Stimulated activated CD8-positive, alpha-beta memory T cell treated with anti-CD3 and anti-CD28 coated beads, Interleukin-15, amount 100 ng/mL, for 1 hour (primary cell): ENCODE measurements around the gene MCRIP2.
"Not testable (repeated sequence)": the region's sequence is repeated elsewhere in the genome, so short reads cannot be mapped to it uniquely, and the experiment has no call there.

Source experiments
- DNase-seq: peaks from one replicate; pipeline ENCODE4 v3.0.0-alpha.2; 2020; ENCODE audit warnings: low read depth

The MCRIP2 gene

DNA sequence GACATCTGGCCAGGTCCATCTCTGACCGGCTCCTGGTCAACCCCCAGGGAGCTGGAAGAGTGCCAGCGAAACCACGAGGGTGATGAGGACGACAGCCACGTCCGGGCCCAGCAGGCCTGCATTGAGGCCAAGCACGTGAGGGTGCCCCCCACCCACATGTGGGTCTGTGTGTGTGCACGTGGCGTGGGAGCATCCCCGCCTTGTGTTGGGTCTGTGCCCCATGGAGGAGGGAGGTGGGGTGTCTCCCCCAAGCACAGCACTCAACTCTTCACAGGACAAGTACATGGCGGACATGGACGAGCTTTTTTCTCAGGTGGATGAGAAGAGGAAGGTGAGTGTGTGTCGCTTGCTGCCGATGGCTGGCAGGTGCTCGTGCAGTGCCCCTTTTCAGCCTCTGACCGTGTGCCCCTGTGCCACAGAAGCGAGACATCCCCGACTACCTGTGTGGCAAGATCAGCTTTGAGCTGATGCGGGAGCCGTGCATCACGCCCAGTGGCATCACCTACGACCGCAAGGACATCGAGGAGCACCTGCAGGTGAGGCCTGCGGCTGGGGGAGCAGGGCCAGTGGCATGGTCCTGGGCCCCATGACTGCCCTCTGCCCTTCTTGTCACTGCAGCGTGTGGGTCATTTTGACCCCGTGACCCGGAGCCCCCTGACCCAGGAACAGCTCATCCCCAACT, 40.3 kb downstream of the MCRIP2 start:
- DNase-seq, result no peak

DNA sequence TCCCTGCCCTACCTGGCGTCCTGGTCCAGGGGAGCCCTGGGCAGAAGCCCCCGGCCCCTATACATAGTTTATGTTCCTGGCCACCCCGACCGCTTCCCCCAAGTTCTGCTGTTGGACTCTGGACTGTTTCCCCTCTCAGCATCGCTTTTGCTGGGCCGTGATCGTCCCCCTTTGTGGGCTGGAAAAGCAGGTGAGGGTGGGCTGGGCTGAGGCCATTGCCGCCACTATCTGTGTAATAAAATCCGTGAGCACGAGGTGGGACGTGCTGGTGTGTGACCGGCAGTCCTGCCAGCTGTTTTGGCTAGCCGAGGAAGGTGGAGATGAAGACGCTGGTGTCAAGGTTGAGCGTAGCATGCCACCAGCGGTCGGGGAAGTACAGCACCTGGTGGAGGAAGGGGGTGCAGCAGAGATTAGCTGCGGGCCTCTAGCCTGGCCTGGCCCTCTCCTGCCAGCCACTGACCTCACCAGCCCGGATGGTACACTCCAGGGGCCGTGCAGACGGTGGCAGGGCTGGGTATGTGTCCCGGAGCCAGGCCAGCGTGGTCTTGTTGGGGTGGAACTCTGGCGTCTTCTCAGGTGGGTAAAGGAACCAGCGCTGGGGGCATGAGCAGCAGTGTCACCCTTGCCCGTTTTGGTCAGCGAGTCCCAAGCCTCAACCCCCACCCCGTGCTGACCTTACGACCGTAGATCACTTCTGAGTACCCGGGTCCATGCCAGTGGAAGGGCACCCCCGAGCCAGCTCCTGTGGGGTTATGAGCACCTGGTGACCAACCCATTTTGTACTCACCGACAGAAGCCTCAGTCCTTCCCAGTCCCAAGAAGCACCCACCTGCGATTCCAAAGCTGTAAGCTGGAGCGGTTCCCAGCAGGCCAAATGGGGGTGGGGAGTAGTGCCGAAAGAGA, 41.1 kb downstream of the MCRIP2 start:
- DNase-seq, result no peak

DNA sequence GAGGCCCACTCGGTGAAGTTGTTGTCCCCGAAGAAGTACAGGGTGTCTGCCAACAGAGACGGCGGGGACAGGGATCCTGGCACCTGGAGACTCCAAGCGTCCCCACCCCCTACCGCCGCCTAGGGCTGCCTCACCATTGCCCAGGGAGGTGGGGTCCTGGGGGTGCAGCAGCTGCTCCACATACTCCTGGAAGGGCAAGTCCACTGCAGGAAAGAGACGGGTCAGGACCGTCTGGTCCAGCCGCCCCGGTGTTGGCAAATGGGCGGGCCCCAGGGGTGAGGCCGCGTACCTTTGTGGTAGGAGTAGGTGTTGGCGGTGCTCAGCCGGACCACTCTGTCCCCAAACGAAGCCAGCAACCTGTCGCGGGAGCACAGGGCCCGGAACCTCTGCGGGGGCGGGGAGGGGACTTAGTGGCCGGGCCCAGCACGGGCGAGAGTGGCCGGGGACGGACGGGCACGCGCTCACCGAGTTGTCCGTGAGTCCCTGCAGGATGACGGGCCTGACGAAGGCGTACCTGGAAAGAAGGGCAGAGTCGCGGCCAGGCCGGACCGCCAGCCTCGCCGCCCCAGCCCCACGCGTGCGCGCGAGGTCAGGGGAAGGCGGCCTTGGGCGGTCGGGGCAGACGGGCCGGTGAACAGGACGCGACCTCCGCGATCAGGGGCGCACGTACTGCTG, 41.9 kb downstream of the MCRIP2 start:
- no peak for DNase-seq

DNA sequence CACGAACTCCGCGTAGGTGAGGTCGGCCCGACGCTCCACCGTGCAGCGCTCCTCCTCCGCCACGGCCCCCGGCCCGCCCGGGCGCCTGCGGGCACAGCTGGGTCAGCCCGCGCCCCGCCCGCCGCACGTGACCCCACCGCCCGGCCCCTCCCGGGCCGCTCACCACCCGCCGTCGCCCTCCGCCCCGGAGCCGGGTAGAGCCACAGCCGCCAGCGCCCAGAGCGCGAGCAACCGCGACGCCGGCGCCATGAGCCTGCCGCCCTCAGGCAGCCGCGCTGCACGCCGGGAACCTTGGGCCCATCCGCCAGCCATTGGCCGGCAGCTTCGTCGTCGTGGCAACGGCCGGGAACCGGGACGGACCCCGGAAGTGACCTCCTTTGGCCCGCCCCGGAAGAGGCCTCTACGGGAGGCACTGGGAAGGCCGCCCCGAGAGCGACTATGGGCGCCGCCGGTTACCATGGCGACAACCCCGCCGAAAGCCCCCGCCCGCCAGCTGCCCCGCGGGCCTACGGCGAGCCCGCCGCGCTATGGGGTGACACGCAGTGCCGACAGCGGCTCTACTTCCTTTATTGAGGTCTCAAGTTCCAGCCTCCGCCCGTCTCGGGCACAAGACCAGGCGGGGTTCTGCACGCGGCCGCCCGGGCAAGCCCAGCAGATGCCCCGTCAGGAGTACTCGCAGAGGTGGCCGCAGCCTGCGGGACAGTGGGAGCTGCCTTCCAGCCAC, 42.6 kb downstream of the MCRIP2 start, which contains the start of gene JMJD8:
Gene JMJD8, minus strand, starts transcription at position 264 of the 724 bp plus-strand sequence. Its CDS starts 15 bp downstream, at position 249.
- peak; percentile 88 for DNase-seq

DNA sequence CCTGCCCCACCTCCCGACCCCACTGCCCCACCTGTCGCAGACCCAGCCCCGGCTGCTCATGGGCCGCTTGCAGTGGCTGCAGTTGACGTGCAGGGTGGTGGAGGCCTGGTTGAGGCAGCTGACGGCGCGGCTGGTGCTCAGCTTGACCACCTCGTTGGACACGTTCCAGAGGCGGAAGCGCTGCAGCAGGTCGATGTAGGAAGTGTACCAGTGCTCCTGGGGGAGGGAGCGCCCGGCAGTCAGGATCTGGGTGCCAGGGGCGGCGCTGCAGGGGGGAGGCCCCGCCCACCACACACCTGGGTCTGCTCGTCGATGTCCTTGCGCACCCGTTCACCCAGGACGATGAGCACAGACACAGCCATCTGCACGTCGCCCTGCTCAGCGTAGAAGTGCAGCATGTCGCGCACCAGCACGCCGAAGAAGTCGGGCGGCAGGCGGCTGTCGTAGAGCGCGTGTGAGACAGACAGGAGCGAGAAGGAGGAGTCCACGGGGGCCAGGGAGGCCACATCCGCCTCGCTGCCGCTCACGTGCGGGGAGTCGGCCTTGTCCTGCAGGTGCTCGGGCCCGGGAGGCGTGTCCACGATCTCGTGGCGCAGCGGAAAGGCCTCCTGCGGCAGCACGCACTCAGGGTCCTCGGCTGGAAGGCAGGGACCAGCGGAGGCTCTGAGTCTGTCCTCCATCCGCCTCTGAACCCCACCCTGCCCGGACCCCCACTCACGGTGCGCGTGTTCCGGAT, 43.5 kb downstream of the MCRIP2 start:
- DNase-seq, result no peak

DNA sequence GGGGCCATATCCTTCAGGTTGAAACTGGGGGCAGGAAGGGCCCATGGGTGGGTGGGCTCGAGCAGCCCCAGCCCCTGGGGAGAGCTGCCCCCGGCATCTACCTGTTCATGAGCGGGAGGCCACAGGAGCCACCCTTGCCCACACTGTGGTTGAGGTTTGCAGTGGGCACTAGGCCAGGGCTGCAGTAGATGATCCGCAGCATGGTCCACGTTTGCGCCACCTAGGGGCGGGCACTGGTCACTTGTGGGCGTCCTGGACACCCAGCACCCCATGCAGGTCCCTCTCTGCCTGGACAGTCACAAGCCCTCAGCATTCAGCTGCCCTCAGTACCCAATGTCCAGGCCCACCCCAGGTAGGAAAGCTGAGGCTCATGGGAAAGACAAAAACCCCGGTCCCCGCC, 44.3 kb downstream of the MCRIP2 start:
- no peak for DNase-seq

DNA sequence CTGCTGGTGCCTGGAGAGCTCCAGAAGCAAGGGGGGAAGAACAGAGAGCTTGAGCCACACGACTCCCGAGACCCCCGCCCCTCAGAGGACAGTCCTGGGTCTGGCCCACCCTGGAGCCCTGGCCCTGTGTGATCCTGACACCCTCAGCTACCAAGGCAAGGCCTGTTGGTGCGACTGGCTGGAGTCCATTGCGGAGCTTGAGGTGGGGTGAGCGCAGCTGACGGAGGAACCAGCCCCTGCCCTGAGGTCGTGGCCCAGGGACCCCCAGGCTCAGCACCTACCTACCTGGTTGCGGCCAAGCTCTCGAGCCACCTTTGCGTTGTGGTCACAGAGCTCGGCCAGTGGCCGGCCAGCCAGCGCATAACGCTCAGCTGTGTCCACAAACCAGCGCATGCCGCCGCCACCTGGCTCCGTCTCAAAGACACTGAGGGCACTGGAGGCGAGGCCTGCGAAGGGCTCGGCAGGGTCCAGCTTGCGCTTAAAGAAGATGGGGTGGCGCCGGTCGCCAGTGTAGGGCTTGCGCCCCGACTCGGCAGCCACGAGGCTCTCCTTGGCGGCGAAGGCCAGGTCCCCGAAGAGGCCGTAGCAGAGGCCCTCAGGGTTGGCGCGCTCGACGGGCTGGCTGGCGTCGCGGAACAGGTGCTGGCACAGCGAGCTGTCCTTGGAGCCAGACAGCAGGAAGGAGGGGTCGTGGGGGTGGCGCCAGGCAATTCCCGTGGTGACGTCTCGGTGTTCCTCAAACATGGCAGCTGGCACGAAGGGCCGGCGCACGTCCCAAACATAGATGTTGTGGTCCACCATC, 45.0 kb downstream of the MCRIP2 start:
- DNase-seq, result no peak

DNA sequence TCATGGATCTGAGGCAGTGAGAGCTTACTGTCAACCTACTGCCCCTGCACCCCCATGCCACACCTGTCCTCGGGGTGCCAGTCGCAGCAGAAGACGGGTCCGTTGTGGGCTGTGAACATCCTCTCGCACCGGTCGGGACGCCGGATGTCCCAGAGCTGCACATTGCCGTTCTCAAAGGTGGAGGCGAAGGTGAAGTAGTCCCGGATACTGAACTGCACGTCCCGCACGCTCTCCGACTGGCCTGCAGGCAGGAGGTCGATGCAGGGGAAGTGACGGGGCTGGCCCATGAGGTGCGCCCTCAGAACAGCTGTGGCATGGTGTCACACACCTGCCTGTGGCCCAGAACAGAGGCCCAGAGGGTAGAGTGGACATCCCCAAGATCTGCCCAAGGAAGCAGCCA, 45.9 kb downstream of the MCRIP2 start:
- no peak for DNase-seq

DNA sequence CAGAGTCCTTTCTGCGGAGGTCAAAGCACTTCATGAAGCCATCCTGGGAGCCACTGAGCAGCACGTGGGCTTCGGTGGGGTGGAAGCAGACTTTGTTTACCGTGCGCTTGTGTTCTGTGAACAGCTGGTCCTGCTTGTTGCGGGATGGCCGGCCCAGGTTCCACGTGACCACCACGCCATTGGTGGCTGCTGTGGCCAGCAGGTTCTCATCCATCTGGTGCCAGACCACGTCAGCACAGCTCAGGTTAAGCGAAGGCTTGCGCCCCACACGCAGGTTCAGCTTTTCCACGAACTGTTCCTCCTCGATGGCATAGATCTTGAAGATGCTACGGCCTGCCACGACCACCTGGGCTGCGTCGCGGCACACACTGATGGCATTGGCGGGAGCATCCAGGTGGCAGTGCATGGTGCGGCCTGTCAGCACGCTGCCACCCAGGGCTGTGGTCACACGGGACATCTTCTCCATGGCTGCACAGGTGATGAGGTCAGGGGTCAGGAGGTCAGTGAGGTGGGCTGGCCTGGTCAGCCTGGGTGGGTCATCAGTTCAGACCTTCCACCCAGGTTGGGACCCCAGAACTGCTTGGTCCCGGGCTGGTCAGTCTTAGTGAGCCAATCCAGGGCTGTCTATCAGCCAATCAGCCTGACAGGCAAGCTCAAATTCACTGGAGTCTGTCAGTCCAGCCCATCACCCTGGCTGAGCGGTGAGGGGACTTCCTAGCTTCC, 47.7 kb downstream of the MCRIP2 start:
- DNase-seq, result no peak

DNA sequence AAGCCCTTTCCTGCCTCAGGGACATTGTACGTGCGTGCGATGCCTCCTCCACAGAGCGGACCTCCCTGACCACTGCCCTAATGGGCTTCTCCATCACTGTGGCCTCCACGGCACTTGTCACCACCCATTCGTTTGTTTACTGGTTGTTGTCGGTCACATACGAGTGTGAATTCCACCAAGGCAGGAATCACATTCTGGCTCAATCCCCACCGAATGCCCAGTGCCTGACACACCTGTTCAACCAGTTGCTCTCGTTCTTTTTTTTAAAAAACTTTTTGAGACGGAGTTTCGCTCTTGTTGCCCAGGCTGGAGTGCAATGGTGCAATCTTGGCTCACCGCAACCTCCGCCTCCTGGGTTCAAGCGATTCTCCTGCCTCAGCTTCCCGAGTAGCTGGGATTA, 49.6 kb downstream of the MCRIP2 start:
- not testable (repeated sequence) for DNase-seq

DNA sequence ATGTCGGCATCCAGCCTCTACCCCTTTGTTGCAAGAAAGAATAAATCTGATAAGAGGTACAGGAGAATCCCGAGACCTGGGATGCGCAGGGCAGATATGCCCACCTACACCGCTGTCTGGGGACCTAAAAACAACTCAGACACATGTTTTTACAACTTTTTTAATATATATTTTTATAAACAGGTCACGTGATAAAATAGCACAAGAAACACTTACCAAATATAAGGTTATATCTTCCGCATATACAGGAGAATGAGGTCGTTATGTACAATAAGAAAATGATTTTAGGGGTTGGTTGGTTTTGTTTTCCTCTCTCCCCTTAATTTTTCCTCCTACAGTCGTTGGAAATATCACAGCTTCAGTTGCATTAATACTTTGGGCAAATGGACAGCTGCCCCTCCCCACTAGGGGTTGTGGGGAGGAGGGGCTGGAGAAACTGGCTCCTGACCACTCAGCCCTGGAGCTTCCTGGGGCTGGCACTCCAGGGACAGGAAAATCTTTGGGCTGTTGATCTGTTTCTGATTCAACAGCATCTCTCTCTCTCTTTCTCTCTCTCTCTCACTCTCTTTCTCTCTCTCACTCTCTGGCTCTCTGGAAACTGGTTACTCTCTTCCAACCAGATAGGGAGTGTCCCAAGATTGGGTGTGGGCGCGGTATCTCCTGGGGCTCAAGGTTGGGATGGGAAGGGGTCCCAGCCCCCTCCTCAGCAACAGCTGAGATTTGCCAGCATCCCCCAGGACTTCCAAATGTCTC, 50.9 kb downstream of the MCRIP2 start:
- no peak for DNase-seq

DNA sequence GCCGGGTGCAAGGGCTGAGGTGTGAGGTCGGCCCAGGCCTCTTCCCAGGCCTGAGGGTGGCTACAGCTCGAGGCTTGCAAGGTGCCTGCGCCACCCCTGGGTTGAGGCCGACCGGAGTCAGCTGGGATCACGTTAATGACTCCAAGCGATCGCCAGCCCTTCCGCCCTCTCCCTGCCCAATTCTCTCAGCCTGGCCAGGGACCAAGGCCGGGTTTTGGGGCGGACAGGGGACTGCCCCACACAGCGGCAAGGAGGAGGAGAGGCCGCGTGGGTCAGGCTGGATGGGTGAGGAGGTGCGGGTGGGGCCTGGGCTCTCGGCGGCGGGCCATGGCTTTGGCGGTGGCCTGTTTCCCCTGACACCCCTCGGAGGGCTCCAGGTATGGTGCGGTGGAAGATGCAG, 51.7 kb downstream of the MCRIP2 start:
- DNase-seq, result no peak

DNA sequence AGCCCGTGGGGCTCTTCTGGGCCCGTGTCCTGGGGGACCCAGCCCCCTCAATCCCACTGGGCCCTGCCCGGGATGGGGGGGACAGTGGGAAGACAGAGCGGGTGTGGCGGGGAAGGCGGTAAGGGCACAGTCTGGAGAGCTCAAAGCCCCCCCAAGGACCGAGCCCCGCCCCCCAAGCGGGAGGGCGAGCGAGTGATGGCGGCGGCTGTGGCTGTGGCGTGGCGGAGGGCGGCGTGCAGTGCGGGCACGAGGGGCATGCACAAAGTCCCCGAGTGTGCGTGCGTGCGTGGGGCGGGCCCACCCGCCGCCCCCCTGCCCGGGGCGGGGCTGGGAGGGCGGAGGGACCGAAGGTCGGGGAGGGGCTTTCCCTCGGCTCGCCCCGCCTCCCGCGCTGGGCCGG, 52.1 kb downstream of the MCRIP2 start:
- no peak for DNase-seq

DNA sequence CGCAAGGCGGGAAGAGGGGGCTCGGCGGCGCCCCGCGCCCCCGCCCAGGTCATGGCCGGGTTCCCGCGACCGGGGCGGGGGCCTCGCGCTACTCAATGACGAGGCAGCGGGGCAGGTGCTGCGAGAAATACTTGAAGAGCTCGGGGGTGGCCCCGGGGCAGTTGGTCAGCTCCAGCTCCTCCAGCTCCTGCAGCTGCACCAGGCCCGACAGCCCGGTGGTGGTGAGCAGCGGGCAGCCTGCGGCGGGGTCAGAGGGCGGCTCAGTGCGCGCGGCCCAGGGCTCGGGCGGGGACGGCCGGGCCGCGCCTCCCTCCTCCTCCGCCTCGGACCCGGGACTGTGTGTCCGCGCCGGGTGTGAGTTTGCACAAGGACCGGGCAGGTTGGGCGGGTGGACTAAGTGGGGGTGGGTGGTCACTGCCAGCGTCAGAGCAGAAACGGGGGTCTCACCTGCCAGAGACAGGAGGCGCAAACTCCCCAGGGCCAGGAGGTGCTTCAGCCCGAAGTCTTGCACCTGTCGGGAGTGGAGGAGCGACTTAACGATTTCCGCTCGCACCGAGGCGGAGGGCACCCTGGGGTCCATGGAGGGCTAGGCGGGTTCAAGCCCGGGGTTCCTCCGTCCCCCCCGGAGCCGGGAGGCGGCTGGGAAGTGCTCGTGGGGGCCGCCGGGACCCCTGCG, 52.7 kb downstream of the MCRIP2 start:
- no peak for DNase-seq

DNA sequence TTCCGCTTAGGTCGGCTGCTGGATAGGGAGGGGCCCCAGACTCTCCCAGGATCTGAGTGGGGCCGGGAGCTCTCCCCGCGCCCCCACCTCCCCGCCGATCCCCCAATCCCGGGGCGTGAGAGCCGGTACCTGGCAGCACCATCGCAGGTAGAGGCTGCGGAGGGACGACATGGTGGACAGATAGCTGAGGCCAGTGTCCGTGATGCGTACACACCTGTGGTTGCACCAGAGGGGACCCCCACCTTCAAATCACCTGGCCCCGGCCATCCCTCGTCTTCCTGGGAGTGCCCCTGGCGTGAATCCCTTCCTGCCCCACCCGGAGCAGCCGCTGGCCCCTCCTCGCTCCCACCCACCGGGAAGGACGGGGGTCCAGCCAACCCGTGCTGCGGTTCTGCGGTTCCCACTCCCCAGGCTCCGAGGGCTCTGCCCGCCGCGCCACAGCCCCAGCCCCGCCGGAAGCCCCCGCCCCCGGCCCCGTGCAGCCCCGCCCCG, 53.3 kb downstream of the MCRIP2 start:
- no peak for DNase-seq

DNA sequence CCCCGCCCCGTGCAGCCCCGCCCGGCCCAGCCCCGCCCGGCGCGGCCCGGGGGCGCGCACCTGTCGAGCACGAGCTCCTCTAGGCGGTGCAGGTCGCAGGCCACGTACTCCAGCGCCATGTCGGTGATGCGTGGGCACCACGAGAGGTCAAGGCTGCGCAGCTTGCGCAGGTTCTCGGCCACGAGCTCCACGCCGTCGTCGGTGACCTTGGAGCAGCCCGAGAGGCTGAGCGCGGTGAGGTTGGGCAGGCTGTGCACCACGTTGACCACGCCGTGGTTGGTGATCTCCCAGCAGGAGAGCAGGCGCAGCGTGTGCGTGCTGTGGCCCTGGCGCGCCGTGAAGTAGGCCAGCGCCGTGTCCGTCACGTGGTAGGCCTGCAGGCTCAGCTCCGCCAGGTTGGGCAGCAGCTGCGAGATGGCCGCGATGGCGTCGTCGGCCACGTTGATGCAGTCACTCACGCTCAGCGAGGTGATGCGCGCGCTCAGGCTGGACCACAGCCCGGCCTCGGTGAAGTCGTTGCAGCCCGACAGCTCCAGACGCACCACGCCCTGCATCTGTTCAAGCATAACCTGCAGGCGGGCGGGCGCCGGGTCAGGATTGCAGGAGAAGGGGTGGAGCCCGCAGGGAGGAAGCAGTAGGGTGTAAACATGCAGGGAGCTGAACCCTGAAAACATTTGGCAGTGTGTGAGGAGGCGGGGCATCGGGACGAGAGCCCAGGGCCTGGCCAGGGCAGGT, 53.9 kb downstream of the MCRIP2 start:
- no peak for DNase-seq
